Activated CD4-positive, alpha-beta T cell treated with anti-CD3 and anti-CD28 coated beads, Interleukin-2, amount 50 U/mL, for 24 hours (primary cell): ENCODE measurements around the gene MGST1.
"Not testable (repeated sequence)": the region's sequence is repeated elsewhere in the genome, so short reads cannot be mapped to it uniquely, and the experiment has no call there.

Experiments
- DNase-seq, 2 donors: peaks; one replicate each; pipeline ENCODE4 v3.0.0-alpha.2; 2020; ENCODE audit warnings: low read depth in 1 of 2, low spot score in 1 of 2

MGST1 gene

GRCh38 chr12:16350682-16351081, 3.2 kb downstream of the MGST1 start:
- DNase-seq, result no peak

GRCh38 chr12:16352481-16352880, 5.0 kb downstream of the MGST1 start:
- DNase-seq, result no peak

- DNase-seq, result no peak
Observed at GRCh38 chr12:16358878-16359277, 11.4 kb downstream of the MGST1 start.

GRCh38 chr12:16359512-16360491, 12.4 kb downstream of the MGST1 start:
- no peak for DNase-seq

GRCh38 chr12:16361142-16361783, 13.8 kb downstream of the MGST1 start:
- DNase-seq, result no peak

GRCh38 chr12:16362550-16362949, 15.1 kb downstream of the MGST1 start:
- no peak for DNase-seq

GRCh38 chr12:16369156-16369555, 21.7 kb downstream of the MGST1 start:
- DNase-seq, result no peak

- DNase-seq, result no peak
Observed at GRCh38 chr12:16370096-16370495, 22.7 kb downstream of the MGST1 start.

- DNase-seq, result not testable (repeated sequence)
Observed at GRCh38 chr12:16382652-16383312, 35.3 kb downstream of the MGST1 start.

GRCh38 chr12:16384732-16385131, 37.3 kb downstream of the MGST1 start:
- DNase-seq, result no peak

GRCh38 chr12:16385782-16386646, 38.6 kb downstream of the MGST1 start:
- no peak for DNase-seq

GRCh38 chr12:16387919-16388318, 40.5 kb downstream of the MGST1 start:
- no peak for DNase-seq

- no peak for DNase-seq
Observed at GRCh38 chr12:16389594-16389993, 42.1 kb downstream of the MGST1 start.

GRCh38 chr12:16392846-16393535, 45.5 kb downstream of the MGST1 start:
- DNase-seq, result no peak

GRCh38 chr12:16399101-16399500, 51.7 kb downstream of the MGST1 start:
- no peak for DNase-seq

GRCh38 chr12:16401835-16402234, 54.4 kb downstream of the MGST1 start:
- DNase-seq, result not testable (repeated sequence)

- DNase-seq, result no peak
Observed at GRCh38 chr12:16407346-16407745, 59.9 kb downstream of the MGST1 start.
